Panc1 (cell line): ENCODE results near the gene RAI1. TPM values are rescaled to one million over a fixed set of nuclear protein-coding genes. Genes with fewer than 3 reads are reported as not detected.
A peak's percentile ranks its signal among the peaks of the same experiment; 100 is the strongest.

Source experiments
- ATAC-seq: fragments of 200-7000 bp; cut with Tn5 transposase; 2 replicates; pipeline ENCODE4 v1.9.1; 2020; ENCODE audit warnings: mild to moderate bottlenecking, moderate library complexity
- BruUV-seq: library from RNA; stranded (reverse); fragments of 400-500 nt; replicated peaks from 2 replicates; lab custom pipeline; 2021; lab: Mats Ljungman, UMichigan
- CTCF ChIA-PET: fragments of 300-600 bp; sonication (Branson Sonifier 250); formaldehyde crosslinking; loops from one replicate; lab custom pipeline; 2022; ENCODE audit warnings: antibody characterized with exemption; lab: Charles Lee
- POLR2A ChIA-PET: fragments of 300-600 bp; sonication (Branson Sonifier 250); formaldehyde crosslinking; loops from one replicate; lab custom pipeline; 2022; ENCODE audit warnings: antibody characterized with exemption; lab: Charles Lee
- DNase-seq: peaks from one replicate; pipeline ENCODE4 v3.0.0-alpha.2; 2010; ENCODE audit warnings: low read depth, low spot score
- H3K27ac ChIP-seq: 2 replicates; pipeline ENCODE4 v1.5.1; 2011; ENCODE audit warnings: mild to moderate bottlenecking, low read length, inconsistent platforms
- H3K27me3 ChIP-seq: fragments of 200-500 bp; sonication (Bioruptor generic); 2 replicates; pipeline ENCODE4 v1.6.0; 2014; ENCODE audit warnings: low read length, inconsistent platforms; ENCODE audit not compliant: control insufficient read depth, insufficient read depth
- H3K36me3 ChIP-seq: fragments of 200-500 bp; sonication (Bioruptor generic); 2 replicates; pipeline ENCODE4 v1.5.1; 2014; ENCODE audit warnings: inconsistent platforms, mild to moderate bottlenecking, low read length, moderate library complexity; ENCODE audit not compliant: control insufficient read depth, insufficient read depth
- H3K4me1 ChIP-seq: 2 replicates; pipeline ENCODE4 v1.5.1; 2011; ENCODE audit warnings: inconsistent platforms, mild to moderate bottlenecking, low read length, moderate library complexity; ENCODE audit not compliant: control insufficient read depth, insufficient read depth
- H3K4me3 ChIP-seq, 2 experiments: 2 replicates each; pipeline ENCODE4 v1.5.1; 2011 to 2012; ENCODE audit warnings: low read depth in 2 of 2, low read length in 2 of 2, mild to moderate bottlenecking in 2 of 2, inconsistent platforms in 1 of 2, moderate library complexity in 1 of 2
- H3K9me3 ChIP-seq: fragments of 200-500 bp; sonication (Bioruptor generic); 2 replicates; pipeline ENCODE4 v1.5.1; 2014; ENCODE audit warnings: low read depth, mild to moderate bottlenecking, inconsistent platforms, low read length, moderate library complexity; ENCODE audit not compliant: control insufficient read depth, insufficient read depth
- CTCF ChIP-seq: fragments of 450-650 bp; IDR thresholded peaks from 2 replicates; pipeline ENCODE4 v1.5.1; 2017; ENCODE audit warnings: mild to moderate bottlenecking
- POLR2AphosphoS5 ChIP-seq: IDR thresholded peaks from 2 replicates; pipeline ENCODE4 v1.6.1; 2012; ENCODE audit warnings: mild to moderate bottlenecking, low read depth, low read length, moderate library complexity
- REST ChIP-seq, 2 experiments: IDR thresholded peaks; 2 replicates each; pipeline ENCODE4 v1.6.1; 2011 to 2012; ENCODE audit warnings: low read depth in 2 of 2, control low read depth in 1 of 2, low read length in 1 of 2, mild to moderate bottlenecking in 1 of 2, moderate library complexity in 1 of 2; ENCODE audit not compliant: insufficient read depth in 1 of 2
- SIN3A ChIP-seq: IDR thresholded peaks from 2 replicates; pipeline ENCODE4 v1.6.1; 2012; ENCODE audit warnings: low read depth, mild to moderate bottlenecking, low read length, moderate library complexity, borderline replicate concordance; ENCODE audit not compliant: insufficient read depth
- TCF7L2 ChIP-seq: IDR thresholded peaks from 2 replicates; pipeline ENCODE4 v1.6.1; 2011; ENCODE audit warnings: mild to moderate bottlenecking, low read depth, low read length, inconsistent platforms
- in situ Hi-C: cut with HindIII; loops from 2 replicates; pipeline ENCODE4 v1.10.0; 2016; ENCODE audit warnings: low sequenced_read_pairs, low pct_unique_long_range_greater_than_20kb
- intact Hi-C: fragments of 100-400 bp; cut with micrococcal nuclease; formaldehyde crosslinking; loops from one replicate; pipeline ENCODE4 v1.10.0; 2022; ENCODE audit not compliant: unreplicated experiment
- total RNA-seq: library from RNA; stranded (reverse); gene quantifications from one replicate; pipeline ENCODE4 v1.2.1, GENCODE V29; 2021; ENCODE audit not compliant: unreplicated experiment

The RAI1 gene
- total RNA-seq, 1 experiment from 2014 or later = 51.0 TPM

DNA sequence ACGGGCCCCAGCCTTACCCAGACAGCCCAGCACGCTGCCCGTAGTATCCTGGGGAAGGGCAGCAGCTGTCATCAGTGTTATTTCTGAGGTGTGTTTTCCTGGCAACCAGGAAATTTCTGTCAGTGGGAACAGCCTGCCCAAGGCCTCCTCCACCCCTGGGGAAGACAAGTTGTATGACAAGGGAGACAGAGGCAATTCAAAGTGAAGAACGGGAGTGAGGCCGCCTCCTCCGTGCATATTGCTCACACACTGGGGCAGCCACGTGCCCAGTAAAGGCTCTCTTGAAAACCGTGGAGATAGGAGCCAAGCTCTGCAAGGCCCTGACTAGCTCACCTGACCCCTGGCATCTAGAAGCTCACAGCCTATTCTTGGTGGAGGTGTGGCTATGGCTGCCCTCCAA, 57.6 kb downstream of the RAI1 start:
- H3K4me3 ChIP-seq = no peak overlapping the region
- ATAC-seq = peak; percentile 28
- intact Hi-C loops = no loop called here

GRCh38 chr17:17739388-17740066, 58.3 kb downstream of the RAI1 start:
- DNase-seq (no peak), ATAC-seq (peak; percentile 57)
- Histone ChIP-seq H3K9me3 (no peaks in the 10 kb centered on the region), H3K27ac (peak overlapping the region; percentile 39), H3K36me3 (no peaks in the 10 kb centered on the region), H3K27me3 (no peaks in the 10 kb centered on the region), H3K4me1 (peaks cover 55% of the 10 kb centered on the region), H3K4me3 (no peak overlapping the region)
- CTCF ChIA-PET = no interaction called here
- POLR2A ChIA-PET = interaction anchor here (0.6 kb wide), 1 partner anchor 13 kb away, joined by 3 read pairs; no protein-coding TSS in a partner anchor
- no TSS peak for BruUV-seq
- TF ChIP-seq REST (IDR thresholded peaks at IDR 0.05; ENCODE audit: insufficient read depth in 1 of 2, low read depth in 2 of 2, low read length in 1 of 2) = no peak
- no peak for TF ChIP-seq SIN3A
- no peak for TF ChIP-seq TCF7L2
- no peak for TF ChIP-seq POLR2AphosphoS5
- no peak for TF ChIP-seq CTCF
- in situ Hi-C loops = no loop called here
- intact Hi-C loops = no loop called here

More for the DNA sequence above, 57.6 kb downstream of the RAI1 start:
- DNase-seq = no peak
- peak overlapping the region; percentile 39; the same call in 1 of the 2 replicates for H3K27ac ChIP-seq
- H3K27me3 ChIP-seq = no peaks in the 10 kb centered on the region
- ChIA-PET CTCF (no interaction called here), POLR2A (no interaction called here)
- peaks cover 55% of the 10 kb centered on the region for H3K4me1 ChIP-seq
- no peaks in the 10 kb centered on the region for H3K36me3 ChIP-seq
- BruUV-seq = no TSS peak
- TF ChIP-seq CTCF (no peak), POLR2AphosphoS5 (no peak), TCF7L2 (no peak)
- in situ Hi-C loops = no loop called here
- H3K9me3 ChIP-seq = no peaks in the 10 kb centered on the region
